GM19463 (cell line): Measurements from ENCODE around the gene KRTAP10-7.
"Not testable (repeated sequence)": the region's sequence is repeated elsewhere in the genome, so short reads cannot be mapped to it uniquely, and the experiment has no call there.

ENCODE experiments used
- ATAC-seq: cut with Tn5 transposase; IDR thresholded peaks from one replicate; pipeline ENCODE4 v1.9.1; 2021; ENCODE audit warnings: mild to moderate bottlenecking, moderate library complexity; ENCODE audit not compliant: unreplicated experiment

The KRTAP10-7 gene

DNA sequence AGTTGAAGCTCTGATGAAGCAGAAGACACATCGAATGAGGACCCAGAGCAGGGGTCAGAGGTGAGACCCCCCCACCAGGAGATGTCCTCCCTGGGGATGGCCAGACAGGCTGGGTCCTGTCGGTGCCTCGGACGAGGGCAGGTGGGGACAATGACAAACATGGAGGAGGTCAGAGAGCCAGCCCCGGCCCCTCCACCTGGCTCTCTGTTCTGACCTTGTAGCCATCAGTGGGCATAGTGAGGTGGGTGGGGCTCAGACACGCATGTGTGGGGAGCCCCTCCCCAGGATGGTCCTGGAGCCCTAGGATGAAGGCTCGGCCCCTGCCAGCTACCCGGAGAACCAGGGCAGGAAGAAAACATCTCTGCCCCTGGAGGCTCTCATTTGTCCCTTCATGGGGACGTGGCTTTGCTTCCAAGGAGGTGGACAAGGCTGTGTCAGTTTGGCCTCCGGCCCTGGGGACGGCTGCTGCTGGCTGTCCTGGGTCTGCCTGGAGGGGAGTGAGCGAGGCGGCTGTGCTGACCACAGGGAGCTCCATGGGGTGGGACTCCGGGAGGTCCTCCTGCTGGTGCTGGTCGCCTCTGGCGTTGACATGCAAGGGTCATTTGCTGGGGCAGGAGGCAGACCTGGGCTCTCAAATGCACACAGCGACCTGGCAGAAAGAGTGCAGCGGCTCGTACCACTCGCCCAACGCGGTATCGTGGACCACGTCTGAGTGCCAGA, 10.7 kb upstream of the KRTAP10-7 start:
- no peak for ATAC-seq

DNA sequence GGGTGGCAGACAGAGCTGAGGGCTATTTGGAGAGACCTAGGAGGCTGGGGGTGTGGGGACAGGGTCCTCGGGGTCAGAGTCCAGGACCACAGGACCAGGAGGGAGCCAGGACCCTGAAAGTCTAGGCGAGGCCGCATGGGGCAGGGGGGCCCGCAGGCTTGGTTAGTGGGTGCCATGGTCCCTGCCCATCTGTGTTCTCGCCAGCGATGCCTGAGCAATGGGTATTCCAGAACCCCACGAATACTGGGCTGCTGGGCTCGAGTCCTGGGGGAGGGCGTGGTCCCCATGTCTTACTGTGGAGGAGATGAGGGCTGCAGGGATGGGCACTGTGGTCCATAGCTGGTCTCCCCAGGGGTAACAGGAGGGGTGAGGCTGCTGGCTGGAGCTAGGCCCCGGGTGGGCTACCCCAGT, 10.1 kb upstream of the KRTAP10-7 start:
- ATAC-seq = no peak

DNA sequence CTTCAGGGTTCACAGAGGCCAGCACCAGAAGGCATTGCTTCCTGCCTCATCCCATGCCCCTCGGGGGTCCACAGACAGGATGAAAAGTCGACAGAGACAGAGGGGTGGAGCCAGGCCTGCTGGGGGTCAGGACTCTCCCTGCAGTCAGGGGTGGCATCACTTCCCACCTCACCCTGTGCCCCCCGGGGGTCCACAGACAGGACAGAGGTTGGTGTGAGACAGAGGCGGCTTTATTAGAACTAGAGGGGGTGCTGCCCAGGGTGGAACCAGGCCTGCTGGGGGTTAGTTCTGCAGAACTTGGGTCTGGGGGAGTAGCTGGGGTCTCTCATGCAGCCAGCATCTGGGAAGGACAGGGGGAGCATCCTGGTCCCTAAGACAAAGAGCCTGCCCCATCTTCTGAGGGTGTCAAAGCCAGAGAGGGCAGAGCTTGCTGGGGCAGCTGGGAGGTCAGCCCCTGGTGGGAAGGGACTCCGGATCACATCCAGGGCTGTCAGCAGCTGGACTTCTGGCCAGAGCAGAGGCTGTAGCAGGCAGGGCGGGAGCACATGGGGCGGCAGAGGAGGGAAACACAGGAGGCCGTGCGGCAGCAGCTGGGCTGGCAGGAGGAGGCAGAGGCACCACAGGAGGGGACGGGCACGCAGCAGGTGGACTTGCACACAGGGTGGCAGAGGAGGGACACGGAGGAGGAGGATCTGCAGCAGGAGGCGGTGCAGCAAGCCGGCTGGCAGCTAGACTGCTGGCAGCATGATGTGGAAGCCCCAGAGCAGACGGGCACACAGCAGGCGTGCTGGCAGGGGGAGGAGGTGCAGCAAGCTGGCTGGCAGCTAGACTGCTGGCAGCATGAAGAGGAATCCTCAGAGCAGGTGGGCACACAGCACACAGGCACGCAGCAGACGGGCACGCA, 9.2 kb upstream of the KRTAP10-7 start:
- ATAC-seq = not testable (repeated sequence)

DNA sequence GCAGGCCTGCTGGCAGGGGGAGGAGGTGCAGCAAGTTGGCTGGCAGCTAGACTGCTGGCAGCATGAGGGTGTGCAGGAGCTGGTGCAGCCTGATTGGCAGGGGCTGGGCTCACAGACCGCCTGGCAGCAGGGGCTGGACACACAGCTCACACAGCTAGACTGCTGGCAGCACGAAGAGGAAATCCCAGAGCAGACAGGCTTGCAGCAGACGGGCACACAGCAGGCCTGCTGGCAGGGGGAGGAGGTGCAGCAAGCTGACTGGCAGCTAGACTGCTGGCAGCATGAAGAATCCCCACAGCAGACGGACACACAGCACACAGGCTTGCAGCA, 8.6 kb upstream of the KRTAP10-7 start:
- ATAC-seq = not testable (repeated sequence)

DNA sequence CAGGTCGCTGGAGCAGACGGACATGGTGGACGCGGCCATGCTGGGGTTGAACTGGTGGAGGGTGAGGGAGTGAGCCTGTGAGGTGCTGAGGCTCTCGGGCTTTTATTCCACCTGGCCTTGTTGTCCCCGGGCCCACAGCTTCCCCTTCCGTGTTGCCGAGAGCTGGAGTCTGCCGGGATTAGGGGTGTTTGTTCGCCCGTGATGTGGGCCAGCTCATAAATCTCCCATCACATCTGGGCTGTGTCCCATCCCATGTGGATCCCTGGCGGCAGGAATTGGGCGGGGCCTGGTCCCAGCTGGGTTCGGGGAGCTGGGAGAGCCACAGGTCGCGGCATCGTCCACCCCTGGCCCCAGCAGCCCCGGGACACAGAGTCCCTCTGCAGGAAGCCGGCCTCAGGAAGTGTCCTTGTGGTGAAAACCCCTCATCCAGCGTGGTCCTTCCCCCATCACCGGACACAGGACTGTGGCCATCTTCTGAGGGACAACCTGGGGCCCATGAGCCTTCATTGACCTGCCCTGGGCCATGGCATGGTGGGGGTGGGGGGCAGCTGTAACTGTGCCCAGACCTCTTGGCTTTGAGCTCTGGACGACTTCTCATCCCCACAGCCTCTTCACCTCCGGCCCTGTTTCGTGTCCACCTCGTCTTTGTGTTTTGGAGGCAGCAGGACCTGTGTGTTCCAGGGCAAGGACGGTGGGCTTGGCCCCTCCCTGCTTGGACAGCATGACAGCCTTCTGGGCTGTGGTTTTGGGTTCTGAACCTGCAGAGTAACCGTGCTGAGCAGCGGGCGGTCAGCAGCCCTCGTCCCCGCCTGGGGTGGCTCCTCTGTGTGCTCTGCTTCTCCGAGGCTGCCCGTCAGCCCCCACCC, 7.7 kb upstream of the KRTAP10-7 start, which contains the start of gene KRTAP10-6:
Gene KRTAP10-6 (minus strand): TSS at position 60 of the 866 bp plus-strand sequence. CDS start 21 bp downstream, at position 39.
- ATAC-seq = no peak

DNA sequence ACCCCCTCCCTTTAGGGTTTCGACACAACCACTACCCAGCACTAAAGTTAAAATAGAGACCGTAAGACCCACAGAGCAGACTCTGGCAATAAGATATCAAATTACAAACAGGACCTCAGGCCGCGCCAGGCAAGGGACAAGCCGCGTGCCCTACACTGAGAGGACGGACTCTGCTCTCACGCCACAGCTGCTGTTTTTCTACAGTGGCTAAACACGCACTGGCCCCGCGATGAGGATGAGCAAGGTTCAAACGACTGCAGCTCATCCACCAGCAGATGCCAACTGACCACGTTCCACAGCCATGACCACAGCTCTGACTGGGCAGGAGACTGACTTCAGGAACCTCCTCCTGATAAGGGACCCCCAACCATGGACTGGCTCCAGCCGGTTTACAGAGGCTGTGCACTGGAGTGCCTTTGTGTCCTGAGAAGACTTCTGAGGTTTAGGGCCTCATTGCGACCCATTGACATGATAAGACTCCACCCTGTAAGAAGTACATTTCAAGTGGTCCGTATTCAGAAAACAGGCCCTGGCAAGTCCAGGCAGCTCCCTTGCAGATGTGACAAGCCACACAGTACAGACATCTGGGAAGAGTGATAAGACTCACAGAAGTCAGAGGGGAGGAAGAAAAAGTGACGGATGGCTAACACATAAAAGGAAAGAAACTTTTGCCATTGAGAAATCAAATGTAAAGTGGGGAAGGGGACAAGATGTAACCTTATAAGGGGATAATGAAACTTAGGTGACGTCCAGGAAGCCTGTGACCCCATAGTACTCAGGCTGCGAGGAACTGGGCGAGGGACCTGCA, 6.6 kb upstream of the KRTAP10-7 start:
- no peak for ATAC-seq

DNA sequence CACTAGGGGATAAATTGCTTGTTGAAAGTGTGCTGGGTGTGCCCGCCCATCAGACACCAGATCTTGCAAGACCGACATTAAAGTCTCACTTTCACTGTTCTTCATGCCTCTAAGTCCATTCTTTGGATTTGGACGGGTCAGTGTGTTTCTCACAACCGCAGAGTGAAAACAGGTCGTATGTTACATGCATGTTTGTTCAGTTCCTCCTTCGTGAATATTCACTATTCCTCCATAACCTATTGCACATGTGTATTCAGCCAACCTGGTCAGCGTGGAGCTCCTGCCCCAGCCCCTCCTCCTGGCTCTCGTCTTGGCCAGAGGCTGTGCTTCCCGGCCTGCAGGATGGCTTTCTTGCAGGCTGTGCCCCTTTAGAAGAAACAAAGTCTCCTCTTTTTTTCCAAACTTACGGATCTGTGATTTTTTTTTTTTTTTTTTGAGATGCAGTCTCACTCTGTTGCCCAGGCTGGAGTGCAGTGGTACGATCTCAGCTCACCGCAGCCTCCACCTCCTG, 5.9 kb upstream of the KRTAP10-7 start:
- ATAC-seq = no peak

DNA sequence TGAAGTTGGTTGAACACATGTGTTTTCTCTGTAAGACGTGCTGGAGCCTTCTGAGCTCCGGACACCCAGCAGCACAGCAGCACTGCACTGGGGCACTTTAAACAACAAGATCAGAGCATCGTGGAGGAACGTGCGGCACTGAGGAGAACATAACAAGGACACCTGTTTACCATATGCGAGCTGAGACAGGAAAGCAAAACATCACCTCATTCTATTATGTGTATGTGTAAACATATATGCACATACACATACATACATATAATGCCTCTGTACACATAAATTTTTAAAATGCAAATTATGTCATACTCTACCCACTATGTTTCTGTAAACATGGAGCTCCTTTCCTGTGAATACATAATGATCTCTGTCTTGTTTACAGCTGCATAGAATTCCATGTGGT, 4.9 kb upstream of the KRTAP10-7 start:
- no peak for ATAC-seq

DNA sequence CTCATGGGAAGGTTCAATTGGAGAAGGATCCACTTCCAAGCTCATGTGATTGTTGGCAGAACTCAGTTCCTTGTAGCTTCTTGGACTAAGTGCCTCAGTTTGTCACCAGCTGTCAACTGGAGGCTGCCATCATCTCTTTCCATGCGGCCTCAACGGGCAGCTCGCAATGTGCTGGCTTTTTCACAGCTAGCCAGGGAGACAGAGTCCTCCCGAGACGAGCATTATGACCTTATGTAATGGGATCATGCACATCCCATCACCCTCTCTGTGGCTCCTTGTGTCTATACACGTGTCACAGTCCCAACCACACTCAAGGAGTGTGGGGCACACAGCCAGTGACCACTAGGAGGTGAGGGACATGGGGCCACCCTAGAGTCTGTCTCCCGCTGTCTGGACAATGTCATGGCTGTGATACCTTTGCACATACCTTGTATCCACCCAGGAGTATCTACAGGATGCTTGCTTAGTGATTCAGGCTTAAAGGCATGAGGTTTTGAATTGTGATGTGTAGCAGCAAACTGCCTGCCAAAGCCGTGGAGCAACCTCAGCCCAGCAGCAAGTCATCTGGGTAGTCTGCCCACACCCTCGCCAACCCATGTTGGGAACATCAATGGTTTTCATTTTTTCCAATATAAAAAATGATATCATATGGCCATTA, 4.2 kb upstream of the KRTAP10-7 start:
- ATAC-seq = no peak

DNA sequence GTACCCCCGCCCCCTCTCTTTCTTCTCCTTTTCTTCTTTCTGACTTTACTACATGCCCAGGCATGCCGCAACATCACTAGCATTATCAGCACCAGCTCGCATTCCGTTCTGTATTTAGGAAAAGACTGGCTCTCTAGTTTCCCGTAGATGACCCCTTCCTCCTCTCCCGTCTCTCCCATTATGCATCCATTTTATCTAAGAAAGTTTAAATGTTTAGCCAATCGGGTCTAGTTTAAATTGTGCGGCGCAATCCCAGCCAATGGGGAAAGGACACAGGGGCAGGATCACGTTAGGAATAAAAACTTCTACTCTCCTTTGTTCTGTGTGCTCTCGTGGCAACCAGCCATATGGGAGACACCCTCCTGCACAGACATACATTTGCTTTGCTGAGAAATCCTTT, 2.3 kb upstream of the KRTAP10-7 start:
- no peak for ATAC-seq

DNA sequence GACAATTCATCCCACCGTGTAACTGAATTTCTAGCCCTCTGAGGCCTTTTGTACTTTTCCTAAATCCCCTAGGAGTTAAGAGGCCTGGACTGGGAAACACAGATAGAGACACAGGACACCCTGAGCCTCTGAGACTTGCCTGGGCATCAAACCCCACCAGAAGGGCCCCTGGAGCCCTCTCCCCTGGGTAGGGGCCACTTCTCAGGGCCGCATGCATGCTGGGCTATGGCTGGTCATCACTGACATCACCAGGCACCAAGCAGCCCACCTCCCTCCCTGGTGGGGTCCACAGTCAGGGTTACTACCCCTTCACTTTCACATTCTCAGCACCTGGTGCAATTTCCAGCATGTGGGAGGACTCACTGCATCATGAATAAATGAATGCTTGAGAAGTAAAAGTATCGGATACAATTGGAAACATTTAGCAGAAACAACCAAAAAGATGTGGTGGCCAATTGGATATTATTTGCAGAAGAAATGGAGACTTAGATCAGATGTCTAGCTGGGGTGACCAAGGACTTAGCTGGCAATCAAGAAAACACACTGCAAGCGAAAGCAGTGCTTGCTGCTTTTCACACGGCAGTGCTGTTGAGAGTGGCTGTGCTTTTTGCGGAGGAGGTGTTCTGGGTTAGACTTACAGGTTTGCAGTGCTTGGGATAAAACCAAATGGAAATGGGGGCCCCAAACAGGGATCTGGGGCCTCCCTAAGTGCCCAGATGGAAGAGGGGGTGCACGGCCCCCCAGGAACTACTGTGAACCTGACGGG, 950 bp upstream of the KRTAP10-7 start:
- no peak for ATAC-seq

DNA sequence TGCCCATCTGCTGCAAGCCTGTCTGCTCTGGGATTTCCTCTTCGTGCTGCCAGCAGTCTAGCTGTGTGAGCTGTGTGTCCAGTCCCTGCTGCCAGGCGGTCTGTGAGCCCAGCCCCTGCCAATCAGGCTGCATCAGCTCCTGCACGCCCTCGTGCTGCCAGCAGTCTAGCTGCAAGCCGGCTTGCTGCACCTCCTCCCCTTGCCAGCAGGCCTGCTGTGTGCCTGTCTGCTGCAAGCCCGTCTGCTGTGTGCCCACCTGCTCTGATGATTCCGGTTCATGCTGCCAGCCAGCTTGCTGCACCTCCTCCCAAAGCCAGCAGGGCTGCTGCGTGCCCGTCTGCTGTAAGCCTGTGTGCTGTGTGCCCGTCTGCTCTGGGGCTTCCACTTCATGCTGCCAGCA, 694 bp downstream of the KRTAP10-7 start:
- ATAC-seq = not testable (repeated sequence)

DNA sequence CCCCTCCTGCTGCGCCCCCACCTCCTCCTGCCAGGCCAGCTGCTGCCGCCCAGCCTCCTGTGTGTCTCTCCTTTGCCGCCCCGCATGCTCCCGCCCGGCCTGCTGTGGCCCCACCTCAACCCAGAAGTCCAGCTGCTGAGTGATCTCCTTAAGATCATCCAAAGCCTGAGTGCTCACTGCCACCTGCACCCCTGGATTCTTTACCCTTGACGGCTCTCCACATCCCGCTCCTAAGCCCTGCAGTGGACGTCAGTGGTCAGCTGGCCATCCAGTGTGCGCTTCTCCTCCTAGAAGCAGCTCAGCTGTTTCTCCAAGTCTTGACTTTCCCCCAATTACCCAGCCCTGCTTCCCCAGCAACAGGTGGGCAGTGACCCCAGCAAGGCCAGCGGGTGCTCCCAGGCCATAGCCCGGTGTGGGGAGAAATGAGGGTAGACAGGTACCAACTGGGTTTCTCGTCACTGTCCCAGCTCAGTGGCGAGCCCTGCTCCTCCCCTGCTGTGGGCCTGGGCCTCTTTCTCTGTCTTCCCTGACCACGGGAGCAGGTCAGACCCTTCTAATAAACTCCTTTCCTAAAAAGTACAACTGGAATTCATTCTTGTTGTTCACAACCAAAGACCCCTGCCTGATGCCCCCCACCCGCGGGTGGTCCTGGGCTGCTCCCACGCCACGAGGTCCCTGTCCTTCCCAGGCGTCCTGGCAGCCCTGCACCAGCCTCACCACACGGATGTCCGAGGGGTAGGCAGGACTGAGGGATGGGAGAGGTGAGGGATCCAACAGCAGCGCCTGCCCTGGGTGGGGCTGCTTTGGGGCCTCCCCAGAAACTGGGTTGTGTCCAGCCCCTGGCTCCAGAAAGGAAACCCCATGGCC, 1.4 kb downstream of the KRTAP10-7 start:
- ATAC-seq = no peak

DNA sequence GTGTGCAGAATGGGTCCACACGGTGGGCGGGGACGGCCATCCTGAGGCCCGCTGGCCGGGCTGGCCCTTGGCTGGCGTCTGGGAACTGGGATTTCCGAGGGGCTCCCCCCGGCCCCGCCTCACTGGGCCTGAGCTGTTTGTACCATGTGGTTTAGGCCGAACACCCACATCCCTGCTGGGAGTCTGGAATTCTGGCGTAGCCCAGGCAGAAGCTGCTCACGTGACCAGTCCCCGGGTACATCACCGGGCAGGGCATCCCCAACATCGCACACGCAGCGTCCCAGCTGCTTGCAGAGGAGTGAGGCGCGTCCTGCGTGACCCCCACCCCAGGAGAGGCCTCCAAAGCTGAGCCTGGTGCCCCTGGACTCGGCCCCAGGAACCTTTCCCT, 2.1 kb downstream of the KRTAP10-7 start:
- no peak for ATAC-seq

DNA sequence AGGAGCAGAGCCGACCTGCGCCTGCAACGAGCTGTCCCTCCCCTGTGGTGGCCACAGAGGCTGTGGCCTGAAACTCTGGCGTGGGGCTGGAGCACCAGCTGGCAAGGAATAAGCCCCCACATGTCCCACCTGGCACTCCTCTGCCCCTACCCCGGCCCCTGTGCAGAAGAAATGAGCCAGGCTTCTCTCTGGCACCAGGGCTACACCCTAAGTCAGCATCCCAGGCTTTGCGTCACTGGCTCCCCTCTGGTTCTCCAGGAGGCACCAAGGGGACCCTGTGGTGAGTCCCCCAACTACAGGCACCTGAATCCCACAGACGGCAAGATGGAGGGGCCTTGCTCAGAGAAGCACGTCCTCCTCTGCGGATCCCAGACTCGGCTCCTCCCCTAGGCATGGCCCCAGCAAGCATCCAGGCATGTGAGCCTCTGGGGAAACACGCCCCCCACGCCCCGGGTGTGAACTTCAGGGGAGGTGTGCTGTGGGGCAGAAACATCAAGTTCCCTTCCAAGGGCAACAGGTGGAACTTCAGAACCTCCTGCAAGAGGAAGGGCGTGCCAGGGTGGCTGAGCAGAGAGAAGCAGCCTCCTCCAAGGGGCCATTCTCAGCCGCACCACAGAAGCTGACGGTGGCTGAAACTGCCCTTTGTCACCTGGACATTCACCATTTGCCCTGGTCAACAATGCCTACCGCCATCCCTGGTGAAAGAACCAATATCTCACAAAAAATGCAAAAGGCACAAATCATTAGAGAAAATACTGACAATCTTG, 2.9 kb downstream of the KRTAP10-7 start:
- ATAC-seq = no peak

DNA sequence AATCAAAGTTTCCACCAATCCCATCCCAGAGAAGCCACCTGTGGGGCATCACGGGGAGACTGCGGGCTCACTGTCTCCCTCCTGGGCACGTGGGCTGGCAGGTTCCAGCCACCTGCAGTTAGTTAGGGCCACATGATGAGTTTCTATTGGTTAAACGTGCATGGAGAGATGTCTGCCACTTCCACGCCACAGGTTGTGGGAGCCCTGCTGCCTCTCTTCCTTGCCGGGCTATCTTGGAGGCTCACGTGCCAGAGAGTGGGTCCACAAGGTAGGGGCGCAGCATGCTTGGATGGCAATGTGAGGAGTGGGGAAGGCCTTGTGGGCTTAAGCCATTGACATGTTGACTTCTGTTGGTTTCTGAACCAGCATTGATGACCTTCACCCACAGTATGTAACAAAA, 3.5 kb downstream of the KRTAP10-7 start:
- ATAC-seq = no peak

DNA sequence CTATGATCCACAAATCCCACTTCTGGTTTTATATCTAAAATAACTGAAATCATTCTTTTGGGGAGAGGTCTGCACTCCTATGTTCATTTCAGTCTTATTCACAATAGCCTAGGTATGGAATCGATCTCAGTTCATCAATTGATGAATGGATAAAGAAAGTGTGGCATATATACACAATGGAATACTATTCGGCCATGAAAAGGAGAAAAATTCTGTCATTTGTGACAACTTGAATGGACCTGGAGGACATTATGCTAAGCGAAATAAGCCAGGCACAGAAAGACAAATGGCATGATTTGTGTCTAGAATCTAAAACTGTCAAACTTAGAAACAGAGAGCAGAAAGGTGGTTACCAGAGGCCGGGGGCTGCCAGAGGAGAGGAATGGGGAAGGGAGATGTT, 6.1 kb downstream of the KRTAP10-7 start:
- ATAC-seq = no peak
